Keratinocyte (primary cell): ENCODE data around the gene ACTR3. TPM values are rescaled to one million over a fixed set of nuclear protein-coding genes. Genes with fewer than 3 reads are reported as not detected.

Experiments used
- DNase-seq: peaks from one replicate; pipeline ENCODE4 v3.0.0-alpha.2; 2011; ENCODE audit warnings: low read depth, missing footprints, low spot score
- FAIRE-seq: peaks from 2 replicates; lab custom pipeline; 2011; peaks lifted over from hg19 to GRCh38; lab: Jason Lieb, UNC
- H2AFZ ChIP-seq: 2 replicates; pipeline ENCODE4 v1.6.0; 2012; ENCODE audit warnings: low read length, control low read depth, inconsistent platforms; ENCODE audit not compliant: control insufficient read depth
- H3K27ac ChIP-seq: 2 replicates; pipeline ENCODE4 v1.5.1; 2011; ENCODE audit warnings: low read length; ENCODE audit not compliant: control insufficient read depth, insufficient read depth
- H3K27me3 ChIP-seq: 3 replicates; pipeline ENCODE4 v1.6.0; 2011; ENCODE audit warnings: low read length; ENCODE audit not compliant: control insufficient read depth, insufficient read depth; ENCODE audit errors: extremely low read depth
- H3K36me3 ChIP-seq, 2 experiments: 2 replicates in 1 of 2; 3 replicates in 1 of 2; pipeline ENCODE4 v1.5.1; 2011; ENCODE audit warnings: low read length in 2 of 2, mild to moderate bottlenecking in 1 of 2; ENCODE audit not compliant: control insufficient read depth in 2 of 2, insufficient read depth in 2 of 2; ENCODE audit errors: extremely low read depth in 1 of 2
- H3K4me1 ChIP-seq: 3 replicates; pipeline ENCODE4 v1.5.1; 2011; ENCODE audit warnings: low read length; ENCODE audit not compliant: control insufficient read depth, insufficient read depth; ENCODE audit errors: extremely low read depth
- H3K4me2 ChIP-seq: 3 replicates; pipeline ENCODE4 v1.6.0; 2011; ENCODE audit warnings: low read depth, low read length; ENCODE audit not compliant: control insufficient read depth, insufficient read depth; ENCODE audit errors: extremely low read depth
- H3K4me3 ChIP-seq, 3 experiments: fragments of 200-600 bp in 1 of 3; sonication (generic) in 1 of 3; 2 replicates in 2 of 3; 3 replicates in 1 of 3; pipeline ENCODE4 v1.5.1; 2011 to 2016; ENCODE audit warnings: low read length in 3 of 3, mild to moderate bottlenecking in 3 of 3, control low read depth in 2 of 3, inconsistent platforms in 1 of 3, low read depth in 1 of 3, mixed read lengths in 1 of 3, mixed run types in 1 of 3, moderate library complexity in 1 of 3; ENCODE audit not compliant: control insufficient read depth in 2 of 3, insufficient read depth in 2 of 3; ENCODE audit errors: extremely low read depth in 1 of 3
- H3K79me2 ChIP-seq: 2 replicates; pipeline ENCODE4 v1.6.0; 2012; ENCODE audit warnings: low read length; ENCODE audit not compliant: control insufficient read depth, insufficient read depth
- H3K9ac ChIP-seq: 3 replicates; pipeline ENCODE4 v1.6.0; 2011; ENCODE audit warnings: low read length; ENCODE audit not compliant: control insufficient read depth, insufficient read depth; ENCODE audit errors: extremely low read depth
- H3K9me1 ChIP-seq: 3 replicates; pipeline ENCODE4 v1.6.0; 2011; ENCODE audit warnings: low read length; ENCODE audit not compliant: control insufficient read depth, insufficient read depth; ENCODE audit errors: extremely low read depth
- H3K9me3 ChIP-seq: 2 replicates; pipeline ENCODE4 v1.5.1; 2012; ENCODE audit warnings: low read depth, low read length; ENCODE audit not compliant: control insufficient read depth
- H4K20me1 ChIP-seq: 3 replicates; pipeline ENCODE4 v1.6.0; 2011; ENCODE audit warnings: low read length; ENCODE audit not compliant: control insufficient read depth, insufficient read depth; ENCODE audit errors: extremely low read depth
- EZH2 ChIP-seq: IDR thresholded peaks from one replicate; pipeline ENCODE4 v1.6.1; 2012; ENCODE audit warnings: inconsistent platforms, mild to moderate bottlenecking, low read length, moderate library complexity
- dilution Hi-C: fragments of 300-500 bp; cut with MboI; formaldehyde crosslinking; loops from one replicate; pipeline ENCODE4 v1.7.0; 2020; ENCODE audit warnings: low sequenced_read_pairs; ENCODE audit not compliant: extremely low pct_ligation_motif_present
- polyA plus RNA-seq, 5 experiments: library from polyadenylated mRNA; depleted of rRNA in 3 of 5; stranded (reverse) in 3 of 5; stranded (forward) in 1 of 5; unstranded in 1 of 5; fragments of >200 nt; gene quantifications; 1 replicate in 1 of 5; 2 replicates in 3 of 5; 3 replicates in 1 of 5; pipeline versions ENCODE4 v1.2.1 to v1.2.3, GENCODE V29; 2011 to 2012; ENCODE audit warnings: missing spikeins in 2 of 5, low read depth in 1 of 5, low replicate concordance in 1 of 5
- TF ChIP-seq, protein P1 (sequence below), 3 experiments: IDR thresholded peaks in 1 of 3; conservative IDR thresholded peaks in 1 of 3; optimal IDR thresholded peaks in 1 of 3; 2 replicates in 2 of 3; 3 replicates in 1 of 3; pipeline versions ENCODE3 to v1.5.1; 2011; ENCODE audit warnings: low read length in 3 of 3, mild to moderate bottlenecking in 3 of 3, moderate library complexity in 2 of 3, control low read depth in 1 of 3, inconsistent platforms in 1 of 3; ENCODE audit not compliant: insufficient read depth in 2 of 3; ENCODE audit errors: extremely low read depth in 1 of 3

The ACTR3 gene
- polyA plus RNA-seq, 1 donor (not counting 4 experiments of a cell fraction or from before 2014, with no cell fraction given), result 340 TPM

DNA sequence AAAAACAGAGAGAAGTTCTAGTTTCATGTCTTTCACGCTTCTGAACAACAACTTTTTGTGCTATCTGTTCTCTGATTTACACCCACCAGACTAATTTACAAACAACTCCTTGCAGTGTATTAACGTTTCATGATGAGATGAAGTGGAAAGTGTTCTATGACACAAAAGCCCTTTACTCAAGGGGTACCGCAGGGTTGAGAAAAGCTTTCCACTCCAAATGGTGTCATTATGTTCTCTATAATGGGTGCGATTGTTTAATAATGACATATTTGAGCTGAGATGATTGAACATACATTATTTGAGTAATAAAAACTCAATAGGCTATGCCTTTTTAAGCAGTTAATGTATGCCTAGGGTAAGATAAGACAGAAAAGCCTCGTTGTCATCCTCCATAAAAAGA is 76.3 kb downstream of the ACTR3 start:
- Histone ChIP-seq H3K4me3 (no peak overlapping the region), H2AFZ (no peak overlapping the region), H3K27ac (no peak overlapping the region), H3K4me2 (no peak overlapping the region), H3K36me3 (no peaks in the 10 kb centered on the region), H3K9ac (no peak overlapping the region), H3K79me2 (no peaks in the 10 kb centered on the region), H3K9me3 (no peaks in the 10 kb centered on the region), H3K27me3 (no peaks in the 10 kb centered on the region), H3K4me1 (peaks cover 3% of the 10 kb centered on the region), H4K20me1 (no peaks in the 10 kb centered on the region), H3K9me1 (no peaks in the 10 kb centered on the region)
- no peak for FAIRE-seq
- TF ChIP-seq, protein P1, sequence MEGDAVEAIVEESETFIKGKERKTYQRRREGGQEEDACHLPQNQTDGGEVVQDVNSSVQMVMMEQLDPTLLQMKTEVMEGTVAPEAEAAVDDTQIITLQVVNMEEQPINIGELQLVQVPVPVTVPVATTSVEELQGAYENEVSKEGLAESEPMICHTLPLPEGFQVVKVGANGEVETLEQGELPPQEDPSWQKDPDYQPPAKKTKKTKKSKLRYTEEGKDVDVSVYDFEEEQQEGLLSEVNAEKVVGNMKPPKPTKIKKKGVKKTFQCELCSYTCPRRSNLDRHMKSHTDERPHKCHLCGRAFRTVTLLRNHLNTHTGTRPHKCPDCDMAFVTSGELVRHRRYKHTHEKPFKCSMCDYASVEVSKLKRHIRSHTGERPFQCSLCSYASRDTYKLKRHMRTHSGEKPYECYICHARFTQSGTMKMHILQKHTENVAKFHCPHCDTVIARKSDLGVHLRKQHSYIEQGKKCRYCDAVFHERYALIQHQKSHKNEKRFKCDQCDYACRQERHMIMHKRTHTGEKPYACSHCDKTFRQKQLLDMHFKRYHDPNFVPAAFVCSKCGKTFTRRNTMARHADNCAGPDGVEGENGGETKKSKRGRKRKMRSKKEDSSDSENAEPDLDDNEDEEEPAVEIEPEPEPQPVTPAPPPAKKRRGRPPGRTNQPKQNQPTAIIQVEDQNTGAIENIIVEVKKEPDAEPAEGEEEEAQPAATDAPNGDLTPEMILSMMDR (optimal IDR thresholded peaks at IDR 0.05 in 1 of 3, IDR thresholded peaks at IDR 0.05 in 1 of 3, conservative IDR thresholded peaks at IDR 0.05 in 1 of 3; ENCODE audit: extremely low read depth in 1 of 3, insufficient read depth in 2 of 3, low read length in 3 of 3), result no peak
- no peak for TF ChIP-seq EZH2
- dilution Hi-C loops, result no loop called here
- DNase-seq, result no peak

DNA sequence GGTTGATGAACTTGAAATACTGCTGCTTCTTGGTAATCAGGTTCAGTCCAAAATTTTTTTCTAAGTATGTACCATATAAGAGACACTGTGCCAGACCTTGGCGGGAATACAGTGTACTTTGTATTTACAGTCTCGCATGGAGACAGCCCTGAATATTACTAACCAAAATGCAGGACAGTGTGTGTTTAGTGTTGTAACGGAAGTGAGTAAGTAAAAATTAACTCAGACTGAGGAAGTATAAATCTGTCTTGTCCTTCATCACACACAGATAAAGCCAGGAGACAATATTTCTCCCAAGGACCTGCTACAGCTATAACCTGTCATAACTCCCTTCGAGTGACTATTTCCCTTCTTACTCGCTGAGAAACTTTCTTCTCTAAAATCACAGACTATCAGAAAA is 76.9 kb downstream of the ACTR3 start:
- dilution Hi-C loops, result no loop called here
- H2AFZ ChIP-seq, result no peak overlapping the region
- no peak overlapping the region for H3K4me2 ChIP-seq
- DNase-seq (no peak), FAIRE-seq (no peak)
- H3K9me1 ChIP-seq, result no peaks in the 10 kb centered on the region
- H3K9ac ChIP-seq, result no peak overlapping the region
- no peaks in the 10 kb centered on the region for H3K27me3 ChIP-seq
- peaks cover 3% of the 10 kb centered on the region for H3K4me1 ChIP-seq
- H3K79me2 ChIP-seq, result no peaks in the 10 kb centered on the region
- no peaks in the 10 kb centered on the region for H3K9me3 ChIP-seq
- H4K20me1 ChIP-seq, result no peaks in the 10 kb centered on the region
- TF ChIP-seq, protein P1 (optimal IDR thresholded peaks at IDR 0.05 in 1 of 3, IDR thresholded peaks at IDR 0.05 in 1 of 3, conservative IDR thresholded peaks at IDR 0.05 in 1 of 3; ENCODE audit: extremely low read depth in 1 of 3, insufficient read depth in 2 of 3, low read length in 3 of 3), result no peak
- TF ChIP-seq EZH2, result no peak
- no peak overlapping the region for H3K27ac ChIP-seq
- no peak overlapping the region for H3K4me3 ChIP-seq
- H3K36me3 ChIP-seq, result peaks cover 3% of the 10 kb centered on the region in 2 experiments
